CD14-positive monocyte (primary cell): ENCODE data around the gene CT45A3. TPM values are rescaled to one million over a fixed set of nuclear protein-coding genes. Genes with fewer than 3 reads are reported as not detected.

Source experiments
- DNase-seq, 3 donors: peaks; one replicate each; pipeline ENCODE4 v3.0.0-alpha.2; 2011 to 2022
- H2AFZ ChIP-seq: 2 replicates; pipeline ENCODE4 v1.6.0; 2012; ENCODE audit warnings: mild to moderate bottlenecking, low read depth, low read length, inconsistent platforms; ENCODE audit not compliant: insufficient read depth, poor library complexity, severe bottlenecking
- H3K27ac ChIP-seq, 2 donors: 1 replicate in 1 of 2; 2 replicates in 1 of 2; pipeline ENCODE4 v1.5.1; 2012 to 2013; ENCODE audit warnings: low read length in 2 of 2, control low read depth in 1 of 2, inconsistent platforms in 1 of 2, low read depth in 1 of 2, mild to moderate bottlenecking in 1 of 2
- H3K27me3 ChIP-seq, 2 donors: one replicate each; pipeline versions ENCODE4 v1.6.0 to v1.6.1; 2011 to 2013; ENCODE audit warnings: low read length in 2 of 2; ENCODE audit not compliant: control insufficient read depth in 2 of 2, insufficient read depth in 2 of 2
- H3K36me3 ChIP-seq, 2 donors: replicated peaks in 1 of 2; 1 replicate in 1 of 2; 2 replicates in 1 of 2; pipeline versions ENCODE4 v1.5.1 to v1.6.1; 2012 to 2013; ENCODE audit warnings: low read length in 2 of 2, control low read depth in 1 of 2, inconsistent platforms in 1 of 2, mild to moderate bottlenecking in 1 of 2; ENCODE audit not compliant: insufficient read depth in 2 of 2, control insufficient read depth in 1 of 2
- H3K4me1 ChIP-seq, 2 donors: 1 replicate in 1 of 2; 2 replicates in 1 of 2; pipeline versions ENCODE4 v1.5.1 to v1.6.1; 2012 to 2013; ENCODE audit warnings: low read length in 2 of 2, control low read depth in 1 of 2, inconsistent platforms in 1 of 2, mild to moderate bottlenecking in 1 of 2, moderate library complexity in 1 of 2; ENCODE audit not compliant: insufficient read depth in 2 of 2, control insufficient read depth in 1 of 2
- H3K4me2 ChIP-seq: replicated peaks from 2 replicates; pipeline ENCODE3; 2012; ENCODE audit warnings: low read length, moderate library complexity, mild to moderate bottlenecking; ENCODE audit not compliant: poor library complexity, severe bottlenecking; ENCODE audit errors: extremely low read depth
- H3K4me3 ChIP-seq, 3 experiments: fragments of 200-600 bp in 1 of 3; sonication (generic) in 1 of 3; replicated peaks in 1 of 3; 1 replicate in 2 of 3; 2 replicates in 1 of 3; pipeline ENCODE4 v1.5.1; 2011 to 2013; ENCODE audit warnings: low read length in 3 of 3, mild to moderate bottlenecking in 3 of 3, control low read depth in 2 of 3, low read depth in 2 of 3, inconsistent platforms in 1 of 3, moderate library complexity in 1 of 3
- H3K79me2 ChIP-seq: 2 replicates; pipeline ENCODE4 v1.6.0; 2012; ENCODE audit warnings: mild to moderate bottlenecking, control low read depth, inconsistent platforms, low read length, moderate library complexity; ENCODE audit not compliant: insufficient read depth
- H3K9ac ChIP-seq: 2 replicates; pipeline ENCODE4 v1.6.0; 2017; ENCODE audit warnings: low read length, mild to moderate bottlenecking; ENCODE audit not compliant: insufficient read depth, poor library complexity, severe bottlenecking
- H3K9me3 ChIP-seq, 2 donors: replicated peaks in 1 of 2; 1 replicate in 1 of 2; 2 replicates in 1 of 2; pipeline versions ENCODE4 v1.5.1 to v1.6.1; 2012 to 2013; ENCODE audit warnings: low read length in 2 of 2, control low read depth in 1 of 2; ENCODE audit not compliant: control insufficient read depth in 1 of 2, insufficient read depth in 1 of 2
- H4K20me1 ChIP-seq: 2 replicates; pipeline ENCODE4 v1.6.0; 2012; ENCODE audit warnings: mild to moderate bottlenecking, low read length, control low read depth, moderate library complexity; ENCODE audit not compliant: insufficient read depth
- H3K27ac Mint-ChIP-seq, 7 donors: one replicate each; pipeline ENCODE4 v1.8.0; 2020; ENCODE audit warnings: mild to moderate bottlenecking in 7 of 7, mixed read lengths in 7 of 7, moderate library complexity in 6 of 7, inconsistent platforms in 2 of 7
- H3K27me3 Mint-ChIP-seq, 3 donors: one replicate each; pipeline ENCODE4 v1.8.0; 2021 to 2022; ENCODE audit warnings: low read depth in 3 of 3, mild to moderate bottlenecking in 3 of 3, mixed read lengths in 3 of 3, moderate library complexity in 3 of 3, inconsistent platforms in 1 of 3
- H3K36me3 Mint-ChIP-seq, 2 donors: one replicate each; pipeline ENCODE4 v1.8.0; 2020; ENCODE audit warnings: mixed read lengths in 2 of 2, inconsistent platforms in 1 of 2, mild to moderate bottlenecking in 1 of 2
- H3K4me1 Mint-ChIP-seq: one replicate; pipeline ENCODE4 v1.8.0; 2020; ENCODE audit warnings: mild to moderate bottlenecking, mixed read lengths
- H3K4me3 Mint-ChIP-seq, 2 donors: one replicate each; pipeline ENCODE4 v1.8.0; 2020; ENCODE audit warnings: mild to moderate bottlenecking in 2 of 2, mixed read lengths in 2 of 2, moderate library complexity in 1 of 2
- H3K9me3 Mint-ChIP-seq, 7 donors: one replicate each; pipeline ENCODE4 v1.8.0; 2020 to 2022; ENCODE audit warnings: mixed read lengths in 7 of 7, mild to moderate bottlenecking in 6 of 7, moderate library complexity in 6 of 7, inconsistent platforms in 2 of 7
- CTCF ChIP-seq: fragments of 200-600 bp; IDR thresholded peaks from one replicate; pipeline ENCODE4 v1.8.0; 2022; ENCODE audit warnings: antibody characterized with exemption, mild to moderate bottlenecking
- WGBS: methylation state at CpG from one replicate; pipeline ENCODE4 v1.1.5; 2013; ENCODE audit warnings: missing lambda C conversion rate; ENCODE audit not compliant: insufficient coverage; 5-methylcytosine and 5-hydroxymethylcytosine counted together
- intact Hi-C, 2 donors: fragments of 100-400 bp; cut with micrococcal nuclease; formaldehyde crosslinking; loops; one replicate each; pipeline versions ENCODE4 v1.15.0 to v1.15.1; 2023
- polyA plus RNA-seq, 3 donors: library from polyadenylated mRNA; depleted of rRNA in 1 of 3; unstranded in 2 of 3; stranded (reverse) in 1 of 3; fragments of 300-500 nt in 2 of 3; fragments of >200 nt in 1 of 3; fragmentation: Illumina TruSeq in 2 of 3; gene quantifications; 1 replicate in 2 of 3; 2 replicates in 1 of 3; pipeline ENCODE4 v1.2.3, GENCODE V29; 2012 to 2021

The CT45A3 gene
- polyA plus RNA-seq, 3 donors = not detected

DNA sequence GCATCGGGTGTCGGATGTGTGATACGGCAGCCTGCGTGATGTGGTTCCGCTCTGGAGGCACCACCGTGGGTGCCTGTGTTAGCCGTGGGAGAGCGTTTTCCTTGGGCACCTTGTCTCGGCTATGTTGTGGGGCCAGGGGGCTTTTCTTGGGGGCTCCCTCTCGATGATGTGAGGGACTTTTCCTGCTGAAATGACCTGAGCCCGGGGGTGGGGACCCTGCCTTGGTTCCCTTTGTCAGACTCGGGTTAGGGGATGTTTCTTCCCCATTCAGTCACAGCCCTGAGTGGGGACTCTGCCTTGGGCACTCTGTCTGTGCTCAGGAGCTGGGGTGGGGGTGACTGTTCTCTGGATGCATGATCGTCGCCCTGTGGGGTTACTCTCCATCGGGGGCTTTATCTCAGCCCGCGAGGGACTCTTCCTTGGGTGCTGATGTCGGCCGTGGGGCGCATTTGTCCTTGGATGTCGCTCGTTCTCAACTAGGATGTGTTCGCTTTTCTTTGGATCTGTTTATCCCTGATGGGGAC, 26.7 kb downstream of the CT45A3 start:
- no peaks in the 10 kb centered on the region for H3K4me1 ChIP-seq
- no peak overlapping the region for H3K4me3 ChIP-seq
- no peak overlapping the region for H3K9ac ChIP-seq
- no peak overlapping the region for H3K27ac ChIP-seq
- peaks cover 0 to 2% (median 0%) of the 10 kb centered on the region in 7 donors for H3K9me3 Mint-ChIP-seq
- H3K9me3 ChIP-seq = no peaks in the 10 kb centered on the region
- H3K27me3 ChIP-seq = no peaks in the 10 kb centered on the region
- no peak for DNase-seq
- H3K4me1 Mint-ChIP-seq = peaks cover 7% of the 10 kb centered on the region
- intact Hi-C loops = no loop called here
- H3K27me3 Mint-ChIP-seq = peaks cover 0 to 1% (median 0%) of the 10 kb centered on the region in 3 donors
- H3K4me3 Mint-ChIP-seq = no peak overlapping the region
- no peaks in the 10 kb centered on the region for H3K36me3 Mint-ChIP-seq
- no peak overlapping the region for H3K27ac Mint-ChIP-seq
- no peaks in the 10 kb centered on the region for H3K79me2 ChIP-seq
- WGBS = 100% methylated on average over 1 of the region's 23 CpGs
- no peaks in the 10 kb centered on the region for H3K36me3 ChIP-seq
- no peaks in the 10 kb centered on the region for H4K20me1 ChIP-seq
- no peak overlapping the region for H3K4me2 ChIP-seq
- H2AFZ ChIP-seq = no peak overlapping the region
- no peak for TF ChIP-seq CTCF

DNA sequence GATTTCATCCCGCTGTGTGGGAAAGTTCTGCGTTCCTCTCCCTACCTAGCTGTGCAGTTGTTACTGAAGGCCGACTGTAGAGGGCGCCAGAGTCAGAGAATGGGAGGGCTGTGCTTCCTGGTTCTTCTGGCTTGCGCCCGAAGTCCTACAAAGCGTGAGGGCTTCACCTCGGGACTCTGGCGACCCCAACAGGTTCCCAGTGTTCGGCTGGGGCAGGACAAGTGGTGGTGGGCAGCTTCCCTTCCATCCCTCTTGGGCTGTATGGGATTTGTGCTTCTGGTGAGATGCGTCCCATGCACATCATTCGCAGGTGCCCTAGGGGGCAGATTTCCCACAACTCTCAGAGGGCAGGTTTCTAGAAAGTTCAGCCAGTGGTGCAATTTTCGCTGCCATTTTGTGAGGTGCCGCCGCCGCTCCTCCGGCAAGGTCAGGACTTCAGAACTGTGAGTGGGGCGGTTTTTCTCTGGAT, 27.3 kb downstream of the CT45A3 start:
- Histone ChIP-seq H3K9me3 (no peaks in the 10 kb centered on the region), H3K9ac (no peak overlapping the region), H3K4me1 (no peaks in the 10 kb centered on the region), H2AFZ (peak overlapping the region; percentile 17), H3K4me2 (peak overlapping the region; percentile 19), H3K36me3 (no peaks in the 10 kb centered on the region), H3K27ac (no peak overlapping the region), H3K27me3 (no peaks in the 10 kb centered on the region), H4K20me1 (no peaks in the 10 kb centered on the region), H3K4me3 (no peak overlapping the region), H3K79me2 (no peaks in the 10 kb centered on the region)
- peak overlapping the region in 1 of 2 donors; percentile 55 for H3K4me3 Mint-ChIP-seq
- H3K27ac Mint-ChIP-seq = no peak overlapping the region
- H3K4me1 Mint-ChIP-seq = peaks cover 7% of the 10 kb centered on the region
- H3K9me3 Mint-ChIP-seq = peaks cover 0 to 2% (median 0%) of the 10 kb centered on the region in 7 donors
- TF ChIP-seq CTCF = peak; percentile 62
- H3K36me3 Mint-ChIP-seq = no peaks in the 10 kb centered on the region
- WGBS = 48% methylated on average over 10 of the region's 18 CpGs
- intact Hi-C loops = no loop called here
- peaks cover 0 to 2% (median 0%) of the 10 kb centered on the region in 3 donors for H3K27me3 Mint-ChIP-seq
- DNase-seq = peak; percentile 2 to 21 (median 14)
